HG02571 (cell line): ENCODE measurements around the gene TEX29.

Experiments
- ATAC-seq: cut with Tn5 transposase; IDR thresholded peaks from one replicate; pipeline ENCODE4 v1.9.1; 2021; ENCODE audit warnings: mild to moderate bottlenecking, moderate library complexity; ENCODE audit not compliant: unreplicated experiment

The TEX29 gene

DNA sequence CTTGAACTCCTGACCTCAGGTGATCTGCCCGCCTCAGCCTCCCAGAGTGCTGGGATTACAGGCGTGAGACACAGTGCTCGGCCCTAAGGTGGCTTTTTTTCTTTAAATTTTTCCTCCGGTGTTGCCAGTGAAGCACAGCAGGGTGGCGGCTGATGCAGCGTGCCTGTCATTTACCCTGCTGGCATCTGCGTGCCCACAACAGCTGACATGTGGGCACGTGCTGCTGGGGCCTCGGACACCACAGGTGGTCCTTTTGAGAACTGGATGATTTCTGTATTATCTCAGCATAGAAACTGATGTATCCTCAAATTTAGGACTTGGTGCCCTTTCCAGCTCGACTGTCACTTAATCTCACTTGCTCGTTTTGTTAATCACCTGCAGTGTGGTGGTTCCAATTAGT lies 31.2 kb upstream of the TEX29 start:
- no peak for ATAC-seq

DNA sequence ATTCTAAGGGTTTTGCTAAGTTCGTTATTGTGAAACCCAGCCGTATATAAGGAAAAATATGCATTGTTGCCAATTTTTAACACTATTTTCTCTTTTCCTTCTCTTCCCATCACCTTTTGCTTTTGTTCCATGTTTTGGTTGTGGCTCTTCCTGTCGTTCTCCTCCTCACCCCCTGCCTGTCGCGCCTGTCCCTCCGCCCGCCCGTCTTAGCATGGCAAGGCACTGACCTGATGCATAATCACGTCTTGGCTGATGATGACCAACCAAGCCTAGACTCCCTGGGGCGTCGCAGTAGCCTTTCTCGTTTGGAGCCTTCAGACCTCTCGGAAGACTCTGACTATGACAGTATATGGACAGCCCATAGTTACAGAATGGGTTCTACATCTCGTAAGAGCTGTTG lies 28.5 kb upstream of the TEX29 start:
- ATAC-seq = no peak

DNA sequence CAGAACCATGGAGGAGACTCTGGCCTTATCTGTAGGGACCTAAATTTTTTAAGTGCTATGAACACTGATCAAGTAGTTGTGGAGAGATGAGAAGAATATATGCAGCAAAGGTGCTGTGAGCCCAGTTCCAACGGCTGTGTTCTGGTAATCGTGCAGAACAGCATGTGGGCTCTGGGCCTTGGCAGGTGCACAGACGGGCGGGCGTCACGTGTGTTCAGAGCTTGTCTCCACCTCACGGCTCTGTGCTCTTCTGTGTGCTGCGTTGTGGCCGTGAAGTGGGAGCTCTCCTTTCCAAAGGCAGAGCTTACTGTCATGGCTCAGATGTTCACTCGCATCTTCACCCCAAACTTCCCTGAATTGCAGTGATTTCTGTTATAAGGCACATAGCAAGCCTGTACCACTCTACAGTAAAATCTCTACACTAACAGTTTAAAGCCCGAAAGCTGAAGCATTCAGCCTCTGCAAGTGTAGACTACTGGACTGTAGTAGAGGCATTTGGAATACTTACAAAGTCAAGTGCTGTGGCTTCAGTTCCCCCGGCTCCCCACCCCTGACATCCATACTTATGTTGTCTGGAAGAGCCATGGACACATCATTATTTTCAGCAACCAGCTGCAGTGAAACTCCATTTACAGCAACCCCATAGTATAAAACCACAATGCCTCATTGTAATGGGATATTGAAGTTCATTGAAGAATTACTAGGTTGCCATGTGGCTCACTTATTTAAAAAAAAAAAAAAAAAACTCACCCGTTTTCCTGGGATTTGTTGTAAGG lies 27.5 kb upstream of the TEX29 start:
- ATAC-seq = no peak

DNA sequence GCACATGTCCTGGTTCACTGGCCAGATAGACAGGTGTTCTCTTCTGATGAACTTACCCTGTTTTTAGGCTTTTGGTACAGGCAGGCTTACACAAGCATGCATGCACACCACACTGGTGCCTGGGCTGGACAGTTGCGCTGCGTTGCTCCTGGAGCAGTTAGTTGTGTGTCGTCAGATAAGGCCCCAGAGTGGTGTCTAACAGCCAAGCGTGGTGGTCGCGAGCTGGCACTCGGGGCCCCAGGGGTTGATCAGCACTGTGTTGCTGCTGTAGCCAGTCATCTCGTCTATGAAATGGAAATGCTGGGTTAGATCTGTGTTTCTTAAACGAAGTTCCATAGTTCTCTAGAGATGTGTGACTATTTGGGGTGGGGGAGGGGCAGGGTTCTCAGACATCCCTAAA lies 24.6 kb upstream of the TEX29 start:
- ATAC-seq = no peak

DNA sequence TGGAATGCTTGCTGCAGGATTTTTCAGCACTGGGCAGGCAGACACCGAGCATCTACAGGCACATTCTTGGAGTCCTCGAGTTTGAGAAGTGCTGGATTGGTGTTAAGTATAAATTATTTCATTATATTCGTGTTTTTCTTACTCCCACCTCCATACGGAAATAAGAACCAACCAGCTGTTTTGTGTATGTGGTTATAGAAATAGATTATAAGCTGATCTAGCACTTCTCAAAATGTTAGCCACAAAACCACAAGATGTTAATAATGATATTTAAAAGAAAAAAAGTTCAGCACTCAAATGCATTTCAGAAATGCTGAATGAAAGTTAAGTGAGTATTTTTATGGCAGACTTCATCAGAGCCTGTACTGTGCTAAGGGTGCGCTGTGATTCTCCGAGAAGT lies 24.0 kb upstream of the TEX29 start:
- ATAC-seq = no peak

DNA sequence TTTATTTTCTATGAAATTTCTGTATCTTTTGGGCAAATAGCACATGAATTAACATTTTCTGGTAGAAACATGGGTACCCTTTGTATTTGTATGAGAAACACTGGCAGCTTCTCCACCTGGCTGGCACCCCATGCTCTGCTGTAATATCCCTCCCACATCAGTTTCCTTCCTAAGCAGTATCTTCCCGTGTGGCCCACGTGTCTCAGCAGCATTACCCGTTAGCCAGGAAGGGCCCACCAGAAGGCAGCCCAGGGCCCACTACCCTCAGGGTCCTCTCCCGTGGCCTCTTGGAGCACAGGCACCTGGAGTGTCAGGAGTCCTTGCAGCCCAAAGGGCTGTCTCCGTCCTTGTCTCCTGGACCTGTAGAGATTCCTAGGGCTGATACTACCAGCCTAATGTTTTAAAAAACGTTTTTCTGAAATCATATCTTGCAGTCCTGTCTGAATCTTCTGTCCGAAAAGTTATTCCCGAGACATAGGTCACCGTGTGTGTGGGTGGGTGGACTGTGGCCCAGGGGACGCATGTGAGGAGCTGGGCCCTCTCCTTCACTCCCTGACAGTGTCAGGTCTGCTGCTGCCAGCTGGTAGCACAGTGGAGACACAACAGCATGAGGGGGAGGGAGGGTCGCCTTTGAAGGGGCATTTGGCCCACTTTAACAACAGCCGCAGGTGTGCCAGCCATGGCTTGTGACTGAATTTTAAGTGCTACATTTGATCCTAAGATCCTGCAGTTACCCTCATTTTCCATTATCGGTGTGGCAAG lies 22.0 kb upstream of the TEX29 start:
- ATAC-seq = no peak

DNA sequence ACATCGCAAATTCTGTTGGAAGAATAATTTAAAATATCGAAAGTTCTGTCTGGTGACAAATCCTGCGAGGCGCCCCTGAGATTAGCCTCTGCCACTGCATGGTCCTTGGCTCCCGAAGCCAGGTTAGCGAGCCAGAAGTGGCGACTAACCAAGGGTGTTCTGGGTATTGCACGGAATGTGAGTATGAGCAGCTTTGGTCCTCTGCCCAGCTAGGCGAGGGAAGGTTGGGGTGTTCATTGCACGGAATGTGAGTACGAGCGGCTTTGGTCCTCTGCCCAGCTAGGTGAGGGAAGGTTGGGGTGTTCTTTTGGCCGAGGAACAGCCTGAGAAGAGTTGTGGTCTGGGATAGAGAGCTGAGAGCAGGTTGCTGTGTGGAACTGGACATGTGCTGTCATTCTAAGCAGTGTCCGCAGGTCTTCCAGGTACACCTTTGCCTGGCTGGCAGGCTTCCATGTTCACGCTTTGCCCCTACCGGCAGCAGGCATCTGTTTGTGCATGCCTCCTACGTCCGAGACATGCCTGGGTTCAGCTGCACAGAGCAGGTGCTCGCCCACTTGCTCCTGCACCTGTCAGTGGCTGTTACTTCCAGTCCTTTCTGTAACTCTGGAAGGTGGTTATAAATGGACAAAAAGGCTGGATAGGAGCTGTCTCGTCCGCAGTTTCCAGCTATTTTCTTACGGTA lies 18.3 kb upstream of the TEX29 start:
- ATAC-seq = no peak

DNA sequence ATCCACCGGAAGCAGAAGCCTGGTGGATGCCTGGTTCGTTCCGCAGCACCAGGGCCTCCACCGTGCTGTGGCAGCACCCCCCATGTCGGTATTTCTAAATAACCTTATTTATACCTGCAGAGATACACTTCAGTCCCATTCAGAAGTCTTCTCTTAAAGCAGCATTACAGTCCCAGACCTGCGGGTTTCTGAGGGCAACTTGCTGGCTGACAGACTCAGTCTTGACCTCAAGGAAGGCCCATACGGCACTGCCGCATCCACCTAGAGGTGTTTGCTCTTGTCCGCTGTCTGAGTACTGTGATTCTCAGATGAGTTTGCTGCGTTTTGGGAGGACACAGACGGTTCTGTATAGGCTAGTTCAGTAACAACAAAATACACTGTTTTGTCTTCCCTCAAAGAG lies 16.9 kb upstream of the TEX29 start:
- ATAC-seq = peak; percentile 5

DNA sequence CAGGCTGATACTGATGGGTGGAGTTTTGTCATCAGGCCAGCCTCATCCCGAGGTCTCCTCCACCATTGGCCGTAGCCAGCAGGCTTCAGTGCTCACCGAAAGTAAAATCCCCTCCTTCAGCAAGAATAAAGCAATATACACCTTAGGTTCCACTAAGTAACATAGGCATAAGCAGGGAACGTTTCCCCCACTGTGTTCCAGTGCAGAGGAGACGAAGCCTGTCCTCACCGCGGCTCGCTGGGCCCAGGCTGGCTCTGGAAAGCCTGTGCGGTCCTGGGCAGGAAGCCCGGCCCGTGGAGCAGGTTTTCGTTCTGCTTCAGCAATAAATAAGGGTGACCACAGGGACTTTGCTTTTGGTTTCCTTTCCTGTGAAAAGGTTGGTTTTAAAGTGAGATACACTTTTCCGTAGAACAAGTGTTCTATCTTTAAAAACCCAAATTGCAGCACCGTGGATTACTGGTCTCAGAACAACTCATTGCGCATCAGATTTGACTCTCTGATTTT lies 16.3 kb upstream of the TEX29 start:
- ATAC-seq = peak; percentile 92

DNA sequence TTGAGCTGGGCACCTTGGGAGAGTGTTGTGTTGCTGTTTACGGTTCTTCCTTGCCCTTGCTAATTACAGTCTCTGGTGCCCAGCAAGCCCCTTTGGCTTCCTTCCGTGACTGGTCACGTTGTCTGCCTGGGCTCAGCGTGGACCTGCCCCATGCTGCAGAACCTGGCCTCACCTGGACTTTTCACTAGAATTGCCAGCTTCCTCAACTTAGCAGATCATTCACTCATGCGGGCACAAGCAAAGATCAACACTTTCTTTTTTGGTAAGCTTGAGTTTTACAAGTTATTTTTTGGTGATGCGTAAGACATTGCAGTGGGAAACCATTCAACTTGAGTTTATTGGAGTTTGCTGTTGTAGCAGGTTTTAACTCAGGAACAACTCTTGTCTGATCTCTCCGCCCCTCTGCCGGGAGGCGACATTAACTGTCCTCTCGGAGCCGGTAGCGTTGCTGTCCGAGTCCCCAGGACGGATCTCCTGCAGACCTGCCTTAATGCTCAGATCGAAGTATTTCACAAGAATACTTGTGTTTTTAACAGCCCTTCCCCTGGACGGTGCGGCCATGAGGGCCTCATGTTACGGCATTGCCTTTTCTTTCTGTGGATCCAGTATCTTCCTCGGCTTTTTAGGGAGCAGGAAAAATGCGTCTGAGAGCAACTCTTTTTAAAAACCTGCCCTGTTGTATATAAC lies 15.7 kb upstream of the TEX29 start:
- ATAC-seq = peak; percentile 22

DNA sequence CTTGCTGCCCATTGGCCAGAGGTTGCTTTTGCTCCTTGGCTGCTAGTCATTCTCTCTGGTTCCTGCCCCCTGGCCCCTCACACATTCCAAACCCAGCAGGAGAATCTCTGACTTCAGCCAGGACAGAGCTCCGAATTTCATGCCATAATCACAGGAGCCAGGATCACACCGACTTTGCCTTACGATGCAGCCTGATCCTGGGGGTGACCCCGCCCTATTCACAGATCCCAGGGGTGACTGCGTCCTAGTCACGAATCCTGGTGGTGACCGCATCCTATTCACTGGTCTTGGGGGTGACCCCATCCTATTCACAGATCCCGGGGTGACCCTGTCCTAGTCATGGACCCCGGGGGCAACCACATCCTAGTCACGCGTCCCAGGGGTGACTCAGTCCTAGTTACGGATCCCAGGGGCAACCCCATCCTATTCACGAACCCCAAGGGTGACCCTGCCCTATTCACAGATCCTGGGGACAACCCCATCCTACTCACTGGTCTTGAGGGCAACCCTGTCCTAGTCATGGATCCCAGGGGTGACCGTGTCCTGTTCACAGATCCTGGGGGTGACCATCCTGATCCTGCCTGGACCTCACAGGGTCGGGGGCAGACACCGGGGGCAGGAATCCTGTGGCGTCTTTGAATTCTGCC lies 7.4 kb upstream of the TEX29 start:
- ATAC-seq = no peak

DNA sequence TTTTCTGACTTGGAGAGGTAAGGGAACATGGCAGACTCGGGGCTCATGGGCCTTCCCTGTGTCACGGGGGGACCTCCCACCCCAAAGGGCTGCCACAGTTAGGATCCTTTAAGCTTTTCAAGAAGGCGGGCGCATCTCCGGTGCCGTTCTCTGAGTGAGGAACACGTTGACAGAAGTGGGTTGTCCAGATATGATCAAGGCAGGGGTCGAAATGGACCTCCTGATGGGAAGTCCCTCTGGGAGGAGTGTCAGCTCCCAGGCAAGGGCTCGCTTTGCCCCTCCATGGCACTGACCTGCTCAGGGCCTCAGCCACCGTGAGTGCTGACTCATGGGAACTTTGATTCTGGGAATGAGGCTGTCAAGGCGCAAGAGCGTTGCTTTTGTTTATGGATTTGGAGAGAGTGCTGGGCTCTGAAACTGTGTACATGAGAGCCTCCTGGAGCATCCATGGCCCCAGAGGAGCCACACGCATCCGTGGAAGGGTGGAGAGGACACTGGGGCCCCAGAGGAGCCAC lies 6.5 kb upstream of the TEX29 start:
- no peak for ATAC-seq

DNA sequence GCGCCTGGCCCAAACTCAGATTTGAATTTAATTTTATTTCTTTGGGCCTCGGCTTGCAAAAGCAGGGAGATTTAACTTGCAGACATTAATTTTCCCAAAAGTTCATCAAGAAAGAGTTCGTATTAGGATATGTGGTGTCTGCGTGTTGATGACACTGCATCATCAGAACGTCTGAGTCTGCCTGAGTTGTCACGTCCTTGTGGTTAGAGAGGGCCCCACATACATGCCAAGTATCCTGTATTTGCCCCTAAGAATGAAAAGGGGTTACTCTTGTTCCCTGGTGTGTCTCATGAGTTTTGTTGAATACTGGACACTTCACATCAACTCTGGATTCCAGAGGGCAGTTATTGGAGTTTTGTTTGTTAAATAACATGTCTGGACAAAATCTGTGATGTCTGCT lies 5.6 kb upstream of the TEX29 start:
- no peak for ATAC-seq

DNA sequence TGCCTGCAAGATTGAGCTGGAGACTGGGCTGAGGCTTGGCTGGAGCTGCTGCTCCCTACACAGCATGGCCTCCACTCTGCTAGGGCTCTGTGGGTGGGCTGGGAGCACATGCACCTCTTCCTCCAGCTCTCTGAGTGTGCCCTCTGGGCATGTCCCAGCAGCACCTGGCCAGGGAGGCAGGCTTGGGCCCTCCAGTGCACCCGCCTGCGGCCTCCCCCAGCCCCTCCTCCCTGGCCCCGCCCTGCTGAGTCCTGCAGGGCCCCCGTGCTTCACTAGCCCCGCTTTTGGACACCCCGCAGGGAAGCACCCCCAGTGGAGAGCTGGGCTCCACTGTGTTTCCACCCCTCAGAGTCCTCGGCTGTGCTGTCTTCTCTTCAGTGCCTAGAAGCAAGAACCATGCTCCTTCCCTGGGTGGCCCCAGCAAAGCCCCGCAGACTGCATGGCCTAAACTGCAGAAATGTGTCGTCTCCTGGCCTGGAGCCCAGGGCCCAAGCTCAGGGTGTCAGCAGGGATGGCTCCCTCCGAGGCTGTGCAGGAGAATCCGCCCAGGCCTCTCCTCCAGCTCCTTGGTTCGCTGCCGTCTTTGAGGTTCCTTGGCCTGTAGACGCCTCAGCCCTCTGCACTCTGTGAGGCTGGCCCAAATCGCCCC lies 5.0 kb upstream of the TEX29 start:
- ATAC-seq = no peak

DNA sequence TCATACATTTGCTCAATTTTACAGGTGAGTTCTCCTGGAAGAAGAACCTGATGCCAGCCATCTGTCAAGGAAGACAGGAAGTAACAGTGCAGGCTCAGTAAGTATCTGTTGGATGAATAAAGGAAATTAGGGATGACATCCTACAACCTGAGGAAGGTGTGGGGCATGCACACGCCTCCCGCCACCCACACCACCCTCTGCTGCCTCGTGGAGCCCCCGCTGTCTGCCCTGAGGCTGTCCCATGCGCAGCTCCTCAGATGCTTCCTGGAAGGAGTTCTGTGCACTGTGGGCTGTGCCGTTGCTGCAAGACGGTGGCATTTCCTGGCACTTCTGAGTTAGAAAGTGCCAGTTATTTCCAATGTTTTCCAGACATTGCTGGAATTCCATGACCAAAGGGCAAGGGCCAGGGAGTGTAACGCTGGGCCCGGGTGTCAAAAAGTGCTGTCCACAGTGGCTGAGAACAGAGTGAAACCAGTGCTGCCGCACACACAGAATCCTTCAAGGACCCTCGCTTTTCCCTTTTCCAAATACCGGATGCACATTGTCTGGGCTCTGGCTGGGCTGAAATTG lies 4.2 kb upstream of the TEX29 start:
- no peak for ATAC-seq

DNA sequence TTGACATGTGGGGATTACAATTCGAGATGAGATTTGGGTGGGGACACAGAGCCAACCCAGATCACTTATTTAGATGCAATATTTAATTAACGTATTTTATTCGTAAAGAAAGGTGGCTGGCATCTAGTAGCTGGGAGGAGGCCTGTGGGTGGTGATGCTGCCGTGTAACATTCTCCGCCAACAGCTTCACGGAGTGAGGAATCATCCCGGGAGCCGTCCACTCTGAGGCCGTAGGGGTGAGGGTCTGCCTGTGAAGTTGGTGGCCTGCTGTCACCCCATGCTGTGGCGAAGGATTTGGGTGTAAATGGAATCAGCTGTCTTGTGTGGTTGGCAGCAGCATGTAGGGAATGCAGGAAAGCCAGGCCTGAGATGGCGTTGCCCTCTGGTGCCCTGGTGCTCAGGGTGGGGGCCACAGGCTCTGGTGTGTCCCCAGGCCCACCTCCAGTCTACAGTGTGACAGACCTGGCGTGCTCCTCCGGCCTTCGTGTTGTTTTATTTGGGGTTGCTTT lies 3.3 kb upstream of the TEX29 start:
- ATAC-seq = no peak

DNA sequence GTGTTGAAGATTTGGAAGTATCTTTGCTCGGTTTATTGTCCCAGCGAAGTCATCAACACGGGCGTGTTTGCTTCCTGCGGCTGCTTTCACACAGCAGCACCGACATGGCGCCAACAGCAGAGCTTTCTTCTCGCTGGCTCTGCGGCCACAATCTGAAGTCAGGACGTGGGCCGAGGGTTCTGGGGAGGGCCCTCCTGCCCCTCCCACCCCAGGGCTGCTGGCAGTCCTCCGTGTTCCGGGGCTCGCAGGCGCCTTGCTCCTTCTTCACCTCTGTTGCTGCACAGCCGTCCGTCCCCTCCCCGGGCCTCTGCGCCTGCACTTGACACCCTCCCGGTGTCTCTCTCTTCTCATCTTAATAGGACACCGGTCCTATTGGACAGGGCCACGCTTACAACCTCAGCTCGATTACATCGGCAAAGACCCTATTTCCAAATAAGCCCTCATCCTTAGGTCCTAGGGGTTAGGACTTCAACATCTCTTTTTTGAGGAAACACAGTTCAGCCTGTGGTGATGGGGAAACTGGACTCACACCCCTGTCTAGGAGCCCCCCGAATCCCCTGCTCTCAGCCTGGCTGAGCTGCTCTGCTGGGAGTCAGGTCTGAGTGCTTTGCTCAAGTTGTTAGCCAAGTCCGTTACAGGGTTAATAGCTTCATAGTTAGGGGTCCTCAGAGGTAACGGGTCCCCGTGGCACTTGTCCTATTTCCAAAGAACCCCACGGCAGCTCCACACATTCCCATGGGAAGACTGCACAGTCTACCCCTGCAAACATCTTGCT lies 2.7 kb upstream of the TEX29 start:
- ATAC-seq = no peak

DNA sequence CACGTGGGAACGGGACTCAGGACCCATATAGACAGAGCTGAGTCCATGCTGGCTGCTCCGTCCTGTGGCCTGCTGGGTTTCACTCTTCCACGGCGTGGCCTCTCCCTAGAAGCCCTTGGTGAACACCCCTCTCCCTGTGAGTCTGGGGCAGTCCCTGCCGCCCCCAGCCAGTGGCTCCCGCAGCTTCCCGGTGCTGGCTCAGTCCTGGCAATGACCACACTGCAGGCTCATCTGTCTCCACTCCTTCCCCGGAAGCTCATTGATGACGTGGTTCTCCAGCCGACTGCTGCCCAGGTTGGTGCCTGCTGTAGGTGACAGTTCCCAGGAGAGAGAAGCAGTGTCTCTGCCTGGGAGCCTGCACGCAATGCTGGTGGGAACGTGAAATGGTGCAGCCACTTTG lies 2.1 kb upstream of the TEX29 start:
- ATAC-seq = no peak

DNA sequence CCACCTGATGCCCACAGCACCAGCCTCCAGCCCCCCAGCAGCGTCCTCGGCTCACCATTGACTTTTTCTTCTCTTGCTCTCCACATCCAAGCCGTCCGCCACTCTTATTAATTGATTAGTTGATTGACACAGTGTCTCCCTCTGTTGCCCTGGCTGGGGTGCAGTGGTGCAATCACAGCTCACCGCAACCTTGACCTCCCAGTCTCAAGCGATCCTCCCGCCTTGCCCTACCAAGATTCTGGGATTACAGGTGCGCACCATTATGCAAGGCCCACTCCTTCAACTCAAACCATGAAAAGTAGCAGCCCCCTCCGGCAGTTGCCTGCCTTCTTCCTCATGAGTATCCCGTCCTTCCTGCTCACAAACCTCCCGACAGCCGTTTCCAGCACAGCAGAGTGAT lies 921 bp upstream of the TEX29 start:
- no peak for ATAC-seq
